GM20000 (cell line): Measurements from ENCODE around the gene FANK1.
"Not testable (repeated sequence)": the region's sequence is repeated elsewhere in the genome, so short reads cannot be mapped to it uniquely, and the experiment has no call there.

Experiments used
- DNase-seq: peaks from one replicate; pipeline ENCODE4 v3.0.0; 2012; ENCODE audit warnings: low spot score
- TF ChIP-seq, protein P1 (sequence below): IDR thresholded peaks from 2 replicates; pipeline ENCODE4 v1.5.1; 2012; ENCODE audit warnings: mild to moderate bottlenecking, control low read depth; ENCODE audit errors: extremely low read depth, missing control alignments

The FANK1 gene

DNA sequence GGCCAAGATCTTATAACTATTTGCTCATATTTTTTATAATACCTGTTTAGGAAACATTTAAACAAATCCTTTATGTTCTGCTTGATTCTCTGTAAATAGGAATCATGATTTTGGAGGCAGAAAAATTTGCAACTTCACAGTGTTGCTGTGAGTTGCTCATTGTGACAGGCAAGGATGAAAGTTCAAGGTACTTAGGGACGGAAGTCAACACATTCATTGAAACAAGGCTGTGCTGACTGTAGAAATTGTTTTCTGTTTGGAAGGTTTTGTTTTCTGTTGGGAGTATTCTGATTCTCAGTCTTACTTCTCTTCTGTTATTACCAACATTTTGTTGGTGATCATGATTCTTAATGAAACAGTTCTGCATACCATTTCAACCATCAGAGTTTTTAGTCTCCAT lies 54.9 kb downstream of the FANK1 start:
- TF ChIP-seq, protein P1, sequence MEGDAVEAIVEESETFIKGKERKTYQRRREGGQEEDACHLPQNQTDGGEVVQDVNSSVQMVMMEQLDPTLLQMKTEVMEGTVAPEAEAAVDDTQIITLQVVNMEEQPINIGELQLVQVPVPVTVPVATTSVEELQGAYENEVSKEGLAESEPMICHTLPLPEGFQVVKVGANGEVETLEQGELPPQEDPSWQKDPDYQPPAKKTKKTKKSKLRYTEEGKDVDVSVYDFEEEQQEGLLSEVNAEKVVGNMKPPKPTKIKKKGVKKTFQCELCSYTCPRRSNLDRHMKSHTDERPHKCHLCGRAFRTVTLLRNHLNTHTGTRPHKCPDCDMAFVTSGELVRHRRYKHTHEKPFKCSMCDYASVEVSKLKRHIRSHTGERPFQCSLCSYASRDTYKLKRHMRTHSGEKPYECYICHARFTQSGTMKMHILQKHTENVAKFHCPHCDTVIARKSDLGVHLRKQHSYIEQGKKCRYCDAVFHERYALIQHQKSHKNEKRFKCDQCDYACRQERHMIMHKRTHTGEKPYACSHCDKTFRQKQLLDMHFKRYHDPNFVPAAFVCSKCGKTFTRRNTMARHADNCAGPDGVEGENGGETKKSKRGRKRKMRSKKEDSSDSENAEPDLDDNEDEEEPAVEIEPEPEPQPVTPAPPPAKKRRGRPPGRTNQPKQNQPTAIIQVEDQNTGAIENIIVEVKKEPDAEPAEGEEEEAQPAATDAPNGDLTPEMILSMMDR: no peak
- DNase-seq: no peak

DNA sequence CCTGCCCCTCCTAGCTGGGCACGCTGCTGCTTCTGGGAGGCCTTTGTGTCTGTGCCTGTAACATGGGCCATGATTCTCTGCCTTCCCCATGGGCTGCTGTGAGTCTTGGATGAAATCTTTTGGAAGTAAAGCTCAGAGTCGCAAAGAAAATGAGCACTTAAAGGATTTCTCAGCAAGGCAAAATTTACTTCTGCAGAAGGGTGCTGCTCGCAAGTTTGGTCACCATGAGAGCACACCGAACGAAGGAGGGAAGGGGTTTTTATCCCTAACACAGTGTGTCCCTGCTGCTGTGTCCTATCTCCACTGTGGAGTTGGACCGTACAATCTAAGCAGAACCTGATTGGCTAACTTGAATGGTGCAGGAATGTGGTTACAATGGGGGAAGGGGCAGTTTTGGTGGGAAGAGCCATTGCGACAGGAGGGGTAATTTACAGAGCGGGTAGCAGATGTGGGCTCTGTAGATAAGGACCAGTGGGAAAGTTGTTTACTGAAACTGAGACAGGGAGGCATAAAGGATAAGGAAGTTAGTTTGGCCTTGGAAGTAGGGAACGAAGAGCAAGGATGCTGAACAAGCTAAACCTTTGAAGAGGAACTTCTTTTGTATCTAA lies 57.5 kb downstream of the FANK1 start:
- TF ChIP-seq, protein P1: no peak
- DNase-seq: no peak

DNA sequence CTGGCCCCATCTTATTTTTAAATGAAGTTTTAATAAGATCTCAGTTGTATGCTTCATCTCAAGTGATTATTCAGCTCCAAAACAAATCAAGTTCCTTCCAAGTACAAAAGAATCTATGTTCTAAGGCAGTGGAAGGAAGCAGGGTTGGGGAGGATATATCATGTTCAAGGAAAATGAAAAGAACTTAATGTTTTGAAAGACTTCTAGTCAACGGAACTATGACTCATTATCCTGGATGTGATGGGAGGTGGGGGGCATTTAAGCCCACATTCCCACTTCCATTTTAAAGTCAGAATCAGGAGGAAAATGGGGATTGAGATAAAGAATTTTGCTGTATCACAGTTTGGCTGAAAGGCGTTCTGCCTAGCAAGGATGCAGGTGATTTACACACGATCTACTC lies 59.4 kb downstream of the FANK1 start:
- DNase-seq: no peak
- TF ChIP-seq, protein P1: no peak

DNA sequence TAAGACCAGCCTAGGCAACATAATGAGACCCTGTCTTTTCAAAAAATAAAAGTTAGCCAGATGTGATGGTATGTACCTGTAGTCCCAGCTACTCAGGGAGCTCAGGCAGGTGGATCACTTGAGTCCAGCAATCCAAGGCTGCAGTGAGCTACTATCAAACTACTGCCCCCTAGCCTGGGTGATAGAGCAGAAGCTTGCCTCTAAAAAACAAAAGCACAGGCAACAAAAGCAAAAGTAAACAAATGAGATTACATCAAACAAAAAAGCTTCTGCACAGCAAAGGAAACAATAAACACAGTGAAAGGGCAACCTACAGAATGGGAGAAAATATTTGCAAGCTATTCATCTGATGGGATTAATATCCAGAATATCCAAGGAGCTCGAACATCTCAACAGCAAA lies 65.4 kb downstream of the FANK1 start:
- no peak for DNase-seq
- TF ChIP-seq, protein P1: no peak

DNA sequence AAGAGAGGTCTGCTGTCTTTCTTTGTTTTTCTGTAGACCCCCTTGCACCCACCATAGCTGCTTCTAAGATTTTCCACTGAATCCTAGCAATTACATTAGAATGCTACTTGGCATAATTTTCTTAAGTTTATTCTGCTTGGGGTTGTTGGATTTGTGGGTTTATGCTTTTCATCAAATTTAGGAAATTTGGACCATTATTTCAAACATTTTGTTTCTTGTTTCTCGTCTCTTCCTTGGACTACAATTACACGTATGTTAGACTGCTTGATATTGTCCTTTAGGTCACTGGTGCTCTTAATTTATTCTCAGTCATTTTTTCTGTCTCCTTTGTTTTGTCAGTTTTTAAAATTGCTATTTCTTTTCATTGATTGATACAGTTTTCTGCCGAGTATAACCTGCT lies 65.8 kb downstream of the FANK1 start:
- DNase-seq: no peak
- TF ChIP-seq, protein P1: no peak

DNA sequence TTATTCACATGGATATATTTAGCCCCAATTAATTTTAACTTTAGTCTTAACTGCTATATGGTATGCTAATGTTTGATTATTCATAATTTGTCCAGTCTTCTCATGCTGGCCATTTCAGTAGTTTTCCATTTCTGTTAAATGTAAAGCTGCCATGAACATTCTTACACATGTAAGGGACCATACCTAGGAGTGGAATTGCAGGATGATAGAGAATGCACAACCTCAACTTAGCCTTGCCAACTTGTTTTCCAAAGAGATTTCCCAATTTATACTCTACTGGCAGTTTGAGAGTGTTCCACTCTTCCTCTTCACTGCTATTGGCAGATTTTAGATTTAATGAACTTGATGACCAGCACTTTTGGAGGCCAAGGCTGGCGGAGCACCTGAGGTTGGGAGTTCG lies 68.2 kb downstream of the FANK1 start:
- DNase-seq: no peak
- TF ChIP-seq, protein P1: no peak

DNA sequence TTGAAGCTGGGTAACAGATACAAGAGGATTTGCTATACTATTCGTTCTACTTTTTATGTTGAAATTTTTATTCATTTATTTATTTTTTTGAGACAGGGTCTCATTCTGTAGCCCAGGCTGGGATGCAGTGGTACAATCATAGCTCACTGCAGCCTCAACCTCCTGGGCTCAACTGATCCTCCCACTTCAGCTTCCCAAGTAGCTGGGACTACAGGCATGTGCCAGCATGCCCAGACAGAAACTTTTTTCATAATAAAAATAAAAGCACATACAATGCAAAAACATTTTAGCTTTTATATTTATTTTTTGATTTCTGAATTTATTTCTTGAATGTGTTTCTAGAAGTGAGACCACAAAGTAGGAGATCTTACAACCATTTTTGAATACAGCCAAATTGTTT lies 71.2 kb downstream of the FANK1 start:
- DNase-seq: no peak
- TF ChIP-seq, protein P1: no peak

DNA sequence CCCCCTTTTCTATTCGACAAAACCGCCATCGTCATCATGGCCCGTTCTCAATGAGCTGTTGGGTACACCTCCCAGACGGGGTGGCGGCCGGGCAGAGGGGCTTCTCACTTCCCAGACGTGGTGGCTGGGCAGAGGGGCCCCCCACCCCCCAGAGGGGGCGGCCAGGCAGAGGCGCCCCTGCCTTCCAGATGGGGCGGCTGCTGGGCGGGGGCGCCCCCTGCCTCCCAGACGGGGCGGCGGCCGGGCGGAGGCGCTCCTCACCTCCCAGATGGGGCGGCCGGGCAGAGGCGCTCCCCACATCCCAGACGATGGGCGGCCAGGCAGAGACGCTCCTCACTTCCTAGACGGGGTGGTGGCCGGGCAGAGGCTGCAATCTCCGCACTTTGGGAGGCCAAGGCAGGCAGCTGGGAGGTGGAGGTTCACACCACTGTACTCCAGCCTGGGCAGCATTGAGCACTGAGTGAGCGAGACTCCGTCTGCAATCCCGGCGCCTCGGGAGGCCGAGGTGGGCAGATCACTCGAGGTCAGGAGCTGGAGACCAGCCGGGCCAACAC lies 73.8 kb downstream of the FANK1 start:
- not testable (repeated sequence) for DNase-seq
